ENCODE results near the gene MAP3K20. TPM values are rescaled to one million over a fixed set of nuclear protein-coding genes. Genes with fewer than 3 reads are reported as not detected.
"Not testable (repeated sequence)": the region's sequence is repeated elsewhere in the genome, so short reads cannot be mapped to it uniquely, and the experiment has no call there.

Gene MAP3K20
- total and polyA plus RNA-seq, 10 donors = 3.2 to 24.1 (median 14.6) TPM

DNA sequence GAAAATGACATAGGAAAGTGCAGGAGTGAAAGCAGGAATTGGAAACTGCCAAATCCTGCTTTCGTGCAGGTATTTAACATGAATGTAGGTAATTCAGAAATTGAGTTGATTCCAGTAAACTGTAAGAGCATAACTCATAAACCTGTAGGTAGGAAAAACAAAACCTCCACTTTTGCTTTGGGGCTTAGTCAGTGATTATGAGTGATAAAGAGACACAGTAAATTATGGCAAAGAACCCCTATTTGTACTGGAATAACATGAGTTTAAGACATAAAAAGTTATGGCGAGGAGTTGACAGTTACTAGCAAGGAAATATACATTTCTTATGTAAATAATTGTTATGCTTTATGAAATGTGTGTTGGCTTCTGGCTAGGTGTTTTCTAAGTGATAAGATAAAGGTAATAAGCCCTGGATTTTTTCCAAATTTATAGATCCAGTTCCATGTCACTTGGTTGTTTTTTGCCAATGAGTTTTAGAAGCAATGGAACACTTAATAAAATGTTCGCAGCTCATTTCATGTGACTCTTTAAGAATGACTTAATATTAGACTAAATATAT is 17.3 kb downstream of the MAP3K20 start:
- TF ChIP-seq POLR2AphosphoS5 (IDR thresholded peaks at IDR 0.05) (no peak), CTCF (IDR thresholded peaks at IDR 0.05 in 8 of 11, conservative IDR thresholded peaks at IDR 0.05 in 3 of 11) (no peak), POLR2A (IDR thresholded peaks at IDR 0.05) (no peak)
- WGBS, 5 donors = 90 to 96% (median 93%) methylated on average over 3 of the region's 3 CpGs
- Histone ChIP-seq H3K27ac (no peak overlapping the region), H3K4me3 (no peak overlapping the region), H3K9me3 (no peaks in the 10 kb centered on the region), H3K27me3 (replicated peaks in 1 of 7) (no peaks in the 10 kb centered on the region), H3K4me1 (no peaks in the 10 kb centered on the region), H3K36me3 (peaks cover 0 to 22% (median 0%) of the 10 kb centered on the region in 6 donors)
- intact Hi-C loops (cut with DNase I; ENCODE audit: low total_unique reads) = no loop called here
- no peak for DNase-seq

- H3K4me3 ChIP-seq; intact Hi-C loops (cut with DNase I; ENCODE audit: low total_unique reads); H3K4me1 ChIP-seq; H3K9me3 ChIP-seq; H3K27me3 ChIP-seq (replicated peaks in 1 of 7); DNase-seq; H3K27ac ChIP-seq: not testable (repeated sequence)
- peaks cover 0 to 22% (median 0%) of the 10 kb centered on the region in 6 donors for H3K36me3 ChIP-seq
- WGBS, 5 donors = 77 to 95% (median 95%) methylated on average over 2 of the region's 2 CpGs
These were observed 18.0 kb downstream of the MAP3K20 start for GRCh38 chr2:173093617-173094016.

GRCh38 chr2:173094731-173095130 is 19.1 kb downstream of the MAP3K20 start:
- no peak overlapping the region for H3K4me3 ChIP-seq
- no peak overlapping the region for H3K27ac ChIP-seq
- peaks cover 0 to 22% (median 0%) of the 10 kb centered on the region in 6 donors for H3K36me3 ChIP-seq
- TF ChIP-seq POLR2A (IDR thresholded peaks at IDR 0.05) (no peak), POLR2AphosphoS5 (IDR thresholded peaks at IDR 0.05) (no peak), CTCF (IDR thresholded peaks at IDR 0.05 in 8 of 11, conservative IDR thresholded peaks at IDR 0.05 in 3 of 11) (no peak)
- DNase-seq = no peak
- H3K4me1 ChIP-seq = no peaks in the 10 kb centered on the region
- intact Hi-C loops (cut with DNase I; ENCODE audit: low total_unique reads) = no loop called here
- no peaks in the 10 kb centered on the region for H3K27me3 ChIP-seq (replicated peaks in 1 of 7)
- 78 to 98% (median 95%) methylated on average over 1 of the region's 1 CpG for WGBS, 5 donors
- no peaks in the 10 kb centered on the region for H3K9me3 ChIP-seq

- Histone ChIP-seq H3K27me3 (replicated peaks in 1 of 7) (no peaks in the 10 kb centered on the region), H3K9me3 (no peaks in the 10 kb centered on the region), H3K4me1 (no peaks in the 10 kb centered on the region), H3K27ac (no peak overlapping the region), H3K4me3 (no peak overlapping the region), H3K36me3 (peaks cover 0 to 22% (median 0%) of the 10 kb centered on the region in 6 donors)
- DNase-seq = no peak
- WGBS, 5 donors = 87 to 97% (median 94%) methylated on average over 1 of the region's 1 CpG
- TF ChIP-seq POLR2A (IDR thresholded peaks at IDR 0.05) (no peak), POLR2AphosphoS5 (IDR thresholded peaks at IDR 0.05) (no peak), CTCF (IDR thresholded peaks at IDR 0.05 in 8 of 11, conservative IDR thresholded peaks at IDR 0.05 in 3 of 11) (no peak)
- intact Hi-C loops (cut with DNase I; ENCODE audit: low total_unique reads) = no loop called here
These were observed 19.7 kb downstream of the MAP3K20 start for GRCh38 chr2:173095356-173095755.

DNA sequence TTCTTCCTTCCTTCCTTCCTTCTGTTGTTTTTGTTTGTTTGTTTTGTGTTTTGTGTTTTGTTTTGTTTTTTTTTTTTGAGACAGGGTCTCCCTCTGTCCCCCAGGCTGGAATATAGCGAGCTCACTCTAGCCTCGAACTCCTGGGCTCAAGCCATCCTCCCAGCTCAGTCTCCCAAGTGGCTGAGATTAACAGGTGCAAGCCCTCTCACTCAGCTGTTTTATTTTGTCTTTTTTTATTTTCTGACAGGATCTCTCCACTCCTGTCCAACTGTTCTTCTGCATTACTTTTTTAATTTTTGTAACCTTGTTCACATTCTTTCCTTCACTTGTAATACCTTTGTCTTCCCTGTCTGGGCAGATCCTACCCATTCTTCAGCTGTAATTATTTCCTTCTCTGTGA is 23.6 kb downstream of the MAP3K20 start:
- intact Hi-C loops (cut with DNase I; ENCODE audit: low total_unique reads) = no loop called here
- H3K9me3 ChIP-seq = no peaks in the 10 kb centered on the region

More for the DNA sequence above, 23.6 kb downstream of the MAP3K20 start:
- 92 to 98% (median 94%) methylated on average over 2 of the region's 2 CpGs for WGBS, 5 donors
- TF ChIP-seq POLR2A (IDR thresholded peaks at IDR 0.05) (no peak), POLR2AphosphoS5 (IDR thresholded peaks at IDR 0.05) (no peak), CTCF (IDR thresholded peaks at IDR 0.05 in 8 of 11, conservative IDR thresholded peaks at IDR 0.05 in 3 of 11) (no peak)
- no peak for DNase-seq
- Histone ChIP-seq H3K27ac (no peak overlapping the region), H3K36me3 (peaks cover 0 to 9% (median 0%) of the 10 kb centered on the region in 6 donors), H3K27me3 (replicated peaks in 1 of 7) (no peaks in the 10 kb centered on the region), H3K4me1 (peaks cover 0 to 4% (median 0%) of the 10 kb centered on the region in 6 donors), H3K4me3 (no peak overlapping the region)
